GM08714 (cell line): ENCODE results near the gene DNAH2.

ENCODE experiments used
- H3K4me3 ChIP-seq: fragments of 200-500 bp; sonication (Bioruptor generic); 2 replicates; pipeline ENCODE4 v1.5.1; 2014; ENCODE audit warnings: mild to moderate bottlenecking, low read length, inconsistent platforms
- ZNF274 ChIP-seq: IDR thresholded peaks from 2 replicates; pipeline ENCODE4 v1.6.1; 2012; ENCODE audit warnings: mild to moderate bottlenecking, low read depth, low read length

The DNAH2 gene

DNA sequence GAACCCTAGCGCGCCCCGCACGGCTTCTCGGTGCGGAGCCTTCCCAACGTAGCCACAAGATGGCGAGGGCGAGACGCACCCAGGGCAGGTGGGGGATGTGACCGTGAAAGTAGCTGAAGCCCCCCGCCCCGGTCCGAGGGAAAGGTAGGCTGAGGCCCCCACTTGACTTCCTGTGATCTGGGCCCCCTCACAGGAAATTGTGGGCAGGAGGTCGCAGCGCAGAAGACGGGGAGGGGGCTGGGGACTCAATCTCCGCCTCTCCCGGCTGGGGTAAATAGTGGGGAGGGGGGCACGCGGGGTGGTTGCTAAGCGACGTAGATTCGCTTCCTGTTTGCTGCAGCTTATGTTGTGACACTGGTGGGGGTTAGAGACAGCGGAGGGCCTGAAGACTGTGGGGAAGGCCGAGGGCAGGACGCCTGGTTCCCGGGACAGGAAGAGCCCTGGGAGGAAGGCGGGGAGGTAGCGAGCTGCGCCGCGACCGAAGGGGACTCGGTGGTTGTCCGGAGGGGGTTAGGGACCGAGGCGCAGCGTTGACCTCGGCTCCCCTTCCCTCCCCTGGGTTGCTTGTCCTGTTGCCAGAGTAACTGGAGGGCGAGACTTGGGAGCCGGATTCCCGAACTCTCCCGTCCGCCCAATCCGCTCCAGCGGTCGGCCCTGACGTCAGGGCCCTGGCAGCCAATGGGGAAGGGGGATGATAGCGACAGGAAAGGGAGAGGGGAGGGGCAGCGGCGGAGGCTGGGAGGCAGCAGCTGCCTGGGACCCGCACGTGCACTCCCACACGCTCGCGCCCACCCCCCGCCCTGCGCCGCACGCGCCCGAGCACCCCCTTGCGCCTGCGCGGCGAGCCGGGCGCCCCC, 117.6 kb downstream of the DNAH2 start:
- no peak for TF ChIP-seq ZNF274
- H3K4me3 ChIP-seq, result peak overlapping the region; percentile 74; the same call in 1 of the 2 replicates

DNA sequence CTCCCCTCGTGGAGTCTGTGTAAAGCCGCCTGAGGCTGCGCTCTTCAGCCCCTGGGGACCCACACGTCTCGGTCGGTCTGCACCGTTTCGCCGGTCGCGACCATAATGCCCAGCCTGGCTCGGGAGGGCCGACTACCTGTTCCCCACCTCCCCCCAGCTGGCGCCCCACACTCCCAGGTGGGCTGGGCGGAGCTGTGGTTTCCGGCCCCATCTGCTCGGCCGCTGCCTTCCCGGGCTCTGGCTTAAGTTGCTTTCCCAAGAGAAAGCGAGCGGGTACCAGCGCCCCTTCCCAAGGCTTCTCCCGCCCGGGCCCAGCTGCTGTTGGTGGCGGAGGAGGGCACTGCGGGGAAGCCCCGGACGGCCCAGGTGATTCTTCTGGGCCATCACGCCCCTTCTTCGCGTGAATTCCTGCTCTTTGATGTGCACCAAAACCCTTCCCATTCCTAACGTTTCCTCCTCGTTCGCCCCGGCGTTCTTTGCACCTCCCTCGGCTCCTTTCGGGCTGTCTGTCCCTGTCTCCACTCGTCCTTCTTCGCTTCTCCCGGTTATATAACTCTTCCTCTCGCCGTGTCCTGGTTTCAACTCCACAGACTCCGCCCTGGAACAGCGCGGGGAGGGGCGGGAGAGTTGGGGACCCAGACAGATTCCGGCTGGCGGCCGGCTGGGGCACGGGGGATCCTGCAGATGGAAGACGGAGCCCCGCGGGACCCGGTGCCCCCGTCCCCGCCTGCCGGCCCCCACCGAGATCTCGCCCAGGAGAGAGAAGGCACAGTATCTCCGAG, 118.5 kb downstream of the DNAH2 start:
- peak overlapping the region; percentile 74 for H3K4me3 ChIP-seq
- TF ChIP-seq ZNF274, result no peak

DNA sequence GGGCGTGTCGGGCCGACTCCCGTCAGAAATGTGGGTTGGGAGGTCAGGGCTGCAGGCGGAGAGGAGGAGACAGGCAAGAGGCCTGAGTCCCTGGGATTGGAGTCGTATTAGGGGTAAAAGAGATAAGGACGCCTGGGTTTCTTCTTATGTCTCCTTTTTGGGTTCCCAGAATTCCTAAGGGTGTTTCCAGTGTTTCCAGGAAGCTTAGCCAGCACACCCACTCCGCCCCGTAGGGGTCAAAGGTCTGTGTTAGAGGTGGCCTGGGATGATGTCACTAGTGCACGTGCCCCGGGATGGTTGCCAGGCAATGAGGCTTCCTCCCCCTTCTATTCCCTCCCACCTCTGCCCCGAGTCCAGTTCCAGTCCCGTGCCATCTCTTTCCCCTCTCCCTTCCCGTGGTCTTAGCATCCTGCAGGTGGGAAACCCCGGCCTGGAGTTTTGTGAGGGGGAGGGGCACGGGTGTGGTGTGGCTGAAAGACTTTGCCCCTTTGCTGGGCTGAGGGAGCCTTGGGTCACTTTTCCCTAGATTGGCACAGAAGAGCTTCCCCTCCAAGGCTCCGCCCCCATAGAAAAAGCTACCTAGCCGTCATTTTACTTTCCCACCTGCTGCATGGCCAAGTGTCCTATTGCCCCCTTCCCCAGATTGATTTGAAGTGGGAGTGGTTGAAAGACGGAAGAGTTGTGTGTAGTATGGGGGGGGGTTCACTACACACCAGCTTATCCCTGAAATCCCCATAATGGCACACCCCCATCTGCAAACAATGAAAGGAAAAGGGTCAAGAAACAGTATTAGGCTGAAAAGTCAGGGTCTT, 119.3 kb downstream of the DNAH2 start:
- peak overlapping the region; percentile 74; the same call in 1 of the 2 replicates for H3K4me3 ChIP-seq
- no peak for TF ChIP-seq ZNF274

DNA sequence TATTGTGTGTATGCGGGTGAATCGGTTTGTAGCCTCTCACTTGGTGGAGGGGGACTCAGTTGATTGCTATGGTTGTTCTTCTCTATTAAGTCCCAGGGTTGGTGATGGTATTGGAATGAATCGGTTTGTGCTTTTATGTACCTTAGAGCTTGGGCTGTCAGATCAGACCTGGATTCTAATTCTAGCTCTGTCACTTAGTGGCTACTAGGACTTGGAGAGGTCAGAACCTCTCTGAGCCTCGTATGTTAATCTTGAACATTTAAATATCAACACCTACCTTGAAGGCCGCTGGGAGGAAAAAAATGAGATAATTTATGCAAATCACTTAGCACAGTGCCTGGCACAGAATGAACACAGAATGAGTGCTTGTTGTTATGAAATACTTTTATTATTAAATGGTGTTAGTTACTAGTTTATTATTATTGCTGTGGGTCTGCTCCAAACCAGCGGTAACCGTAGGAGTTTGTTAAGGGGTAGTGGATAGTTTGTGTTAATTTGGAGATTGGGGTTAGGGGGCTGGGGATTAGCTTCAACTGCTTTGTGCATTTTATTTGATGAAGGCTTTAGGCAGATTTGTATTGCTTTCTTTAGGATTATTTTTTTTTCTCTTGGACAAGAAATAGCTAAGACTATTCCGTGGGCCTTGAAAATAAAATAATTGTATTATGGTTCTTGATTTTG, 120.0 kb downstream of the DNAH2 start:
- H3K4me3 ChIP-seq, result peak overlapping the region; percentile 74
- no peak for TF ChIP-seq ZNF274

DNA sequence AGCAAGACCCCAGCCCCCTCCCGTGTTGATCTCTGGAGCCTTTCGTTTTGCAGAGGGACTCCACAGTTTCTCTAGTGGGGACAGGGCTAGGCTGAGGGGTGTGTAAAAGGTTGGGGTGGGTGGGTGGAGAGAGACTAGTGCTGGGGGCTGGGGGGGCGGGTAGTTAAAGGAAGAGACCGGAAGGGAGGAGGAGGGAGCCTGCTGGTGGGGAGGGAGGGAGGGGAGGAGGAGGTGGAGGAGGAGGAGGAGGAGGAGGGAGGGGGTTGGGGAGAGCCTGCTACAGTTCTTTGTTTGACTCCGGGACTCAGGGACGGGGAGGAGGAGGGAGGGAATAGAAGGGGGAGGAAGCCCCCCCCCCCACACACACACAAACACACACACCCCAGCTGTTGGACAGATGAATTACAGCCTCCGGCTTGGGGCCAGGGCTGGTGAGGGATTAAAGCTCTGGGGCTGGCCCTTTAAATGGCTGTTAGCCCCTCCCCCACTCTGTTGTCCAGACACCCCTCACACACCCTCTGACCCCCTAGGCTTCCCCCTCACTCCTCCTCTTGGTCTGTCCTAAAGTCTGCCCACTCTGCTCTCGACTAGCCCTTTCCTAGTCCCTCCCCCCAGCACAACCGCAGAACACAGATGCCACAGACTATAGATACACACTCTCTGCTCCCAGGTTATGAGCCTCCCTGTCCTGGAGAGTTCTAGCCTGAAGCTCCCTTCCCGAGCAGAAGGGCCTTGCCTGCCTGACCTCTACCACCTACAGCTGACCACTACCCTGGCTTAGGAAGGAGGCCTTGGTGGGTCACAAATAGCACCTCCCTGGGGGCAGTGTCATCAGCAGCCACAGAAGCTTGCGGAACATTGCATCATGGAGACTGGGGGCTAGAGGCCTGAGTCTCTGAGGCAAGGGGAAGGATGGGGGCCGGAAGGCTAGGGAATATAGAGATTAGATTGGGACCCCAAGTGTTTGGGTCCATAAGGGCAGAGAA, 120.8 kb downstream of the DNAH2 start:
- no peak for TF ChIP-seq ZNF274
- peak overlapping the region; percentile 34 for H3K4me3 ChIP-seq

DNA sequence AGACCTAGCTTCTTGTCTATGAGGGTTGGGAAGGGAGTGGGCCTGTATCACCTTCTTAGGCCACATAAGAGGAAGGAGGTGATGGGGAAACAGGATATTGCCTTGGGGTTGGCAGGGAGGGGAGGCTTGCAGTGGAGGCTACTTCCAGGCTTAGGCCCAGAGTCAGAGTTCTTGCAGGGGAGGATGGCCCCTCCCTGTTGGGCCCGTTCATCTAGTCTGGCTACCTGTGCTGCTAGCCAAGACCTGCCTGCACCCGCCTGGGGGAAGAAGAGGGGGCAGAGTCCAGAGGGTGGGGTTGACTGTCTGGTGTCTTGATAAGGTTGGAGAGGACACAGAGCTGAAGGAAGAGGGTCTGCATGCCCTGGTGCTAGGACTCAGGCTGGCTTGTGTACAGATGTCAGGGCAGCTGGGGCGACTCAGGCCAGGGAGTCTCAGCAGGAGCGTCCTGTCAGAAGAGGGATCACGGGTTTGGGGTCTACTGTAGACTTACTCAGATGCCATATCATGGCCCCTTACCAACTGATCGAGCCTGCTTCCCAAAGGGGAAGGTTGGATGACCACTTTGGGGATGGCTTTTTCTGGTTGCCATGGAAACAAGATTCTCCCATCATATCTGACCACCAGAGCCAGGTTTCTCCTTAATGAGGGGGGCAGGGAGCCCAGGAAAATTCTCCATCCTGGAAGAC, 121.8 kb downstream of the DNAH2 start:
- no peak overlapping the region for H3K4me3 ChIP-seq
- no peak for TF ChIP-seq ZNF274

DNA sequence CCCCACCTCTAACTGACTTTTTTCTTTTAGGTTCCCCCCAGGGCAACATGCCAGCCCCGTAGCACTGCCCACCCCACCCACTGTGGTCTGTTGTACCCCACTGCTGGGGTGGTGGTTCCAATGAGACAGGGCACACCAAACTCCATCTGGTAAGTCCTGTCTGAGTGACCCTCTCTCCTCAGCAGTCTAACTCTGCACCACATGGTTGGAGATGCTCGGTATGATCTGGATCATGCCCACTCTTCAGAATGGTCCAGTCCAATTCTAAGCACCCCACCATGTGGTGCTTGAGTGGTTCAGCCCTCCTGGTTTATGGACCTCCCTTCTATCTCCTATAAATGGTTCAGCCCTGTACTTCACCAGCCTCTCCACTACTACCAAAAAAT, 122.3 kb downstream of the DNAH2 start:
- no peak overlapping the region for H3K4me3 ChIP-seq
- no peak for TF ChIP-seq ZNF274

DNA sequence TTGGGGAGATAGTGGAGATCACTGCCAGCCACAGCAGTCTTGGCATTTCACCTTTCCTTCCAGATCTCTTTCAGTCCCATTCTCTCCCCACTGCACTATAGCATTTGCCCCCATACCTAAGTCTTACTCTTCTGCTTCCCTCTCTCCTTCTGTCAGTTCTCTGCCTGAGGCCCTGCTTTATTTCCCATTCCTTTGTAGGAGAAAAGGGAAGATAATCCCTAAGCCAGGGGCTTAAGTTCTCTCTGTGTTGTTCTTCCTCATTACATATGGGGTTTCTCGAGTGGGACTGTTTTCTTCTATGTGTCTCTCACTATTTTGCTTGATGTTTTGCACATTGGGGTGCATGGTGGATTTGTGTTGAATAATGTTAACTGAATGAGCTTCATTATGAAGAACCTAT, 122.9 kb downstream of the DNAH2 start:
- no peak for TF ChIP-seq ZNF274
- no peak overlapping the region for H3K4me3 ChIP-seq

DNA sequence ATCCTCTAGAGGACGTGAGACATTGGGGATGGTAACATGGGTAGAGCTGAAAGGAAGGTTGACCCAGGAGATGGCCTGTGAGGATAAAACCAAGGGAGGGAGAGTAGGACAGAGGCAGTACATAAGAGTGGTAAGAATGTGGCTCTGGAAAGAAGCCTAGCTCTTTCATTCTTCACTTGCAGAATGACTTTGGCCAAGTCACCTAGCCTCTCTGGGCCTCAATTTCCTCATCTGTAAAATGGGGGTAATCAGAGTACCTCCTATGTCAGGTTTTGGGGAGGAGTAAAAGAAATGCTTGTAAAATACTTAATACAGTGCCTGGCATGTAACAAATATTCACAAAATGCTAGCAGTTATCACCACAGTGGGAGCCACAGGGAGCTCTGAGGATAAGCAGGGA, 123.3 kb downstream of the DNAH2 start:
- TF ChIP-seq ZNF274, result no peak
- H3K4me3 ChIP-seq, result peak overlapping the region; percentile 70; the same call in 1 of the 2 replicates

DNA sequence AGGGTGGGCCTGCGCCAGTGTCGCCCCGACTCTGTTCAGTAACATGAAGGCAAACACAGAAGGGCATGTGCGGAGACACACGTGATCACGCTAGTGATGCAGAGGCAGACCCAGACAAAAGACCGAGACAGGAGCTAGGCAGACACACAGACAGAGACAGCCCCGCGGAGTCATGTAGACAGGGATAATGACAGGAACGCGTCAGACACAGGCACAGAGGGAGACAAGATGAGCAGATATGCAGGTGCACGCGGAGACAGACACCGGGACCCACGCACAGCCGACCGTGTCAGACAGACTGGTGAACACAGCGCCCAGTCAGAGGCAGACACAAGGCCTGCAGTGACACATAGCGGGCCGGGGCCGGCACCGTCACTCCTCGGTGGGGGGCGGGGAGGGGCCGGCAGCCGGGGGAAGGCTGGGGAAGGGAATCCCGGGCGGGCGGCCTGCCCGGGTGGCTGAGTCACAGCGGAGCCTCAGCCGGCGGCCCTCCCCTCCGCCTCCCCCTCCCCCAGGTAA, 123.9 kb downstream of the DNAH2 start:
- no peak for TF ChIP-seq ZNF274
- peak overlapping the region; percentile 70 for H3K4me3 ChIP-seq

DNA sequence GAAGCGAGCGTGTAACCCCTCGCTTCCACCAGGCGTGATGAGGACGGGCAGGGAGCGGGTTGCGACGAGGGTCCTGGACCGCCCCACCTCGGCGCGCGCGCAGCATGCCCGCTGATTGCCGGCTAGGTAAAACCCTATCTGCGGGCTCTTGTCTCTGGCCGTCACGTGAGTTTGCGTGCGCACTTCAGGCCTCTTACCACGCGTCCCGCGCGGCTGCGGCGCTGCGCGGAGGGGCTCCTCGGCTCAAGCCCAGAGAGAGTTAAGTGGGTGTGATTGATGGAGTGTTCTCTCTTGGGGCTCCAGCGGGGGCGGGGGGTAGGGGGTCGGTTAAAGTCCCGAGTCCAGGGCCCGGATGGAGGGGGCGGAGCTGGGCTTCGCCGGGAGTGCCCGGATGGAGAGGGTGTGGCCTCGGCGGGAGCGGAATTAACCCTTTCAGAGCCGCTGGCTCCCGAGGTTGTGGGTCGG, 124.4 kb downstream of the DNAH2 start:
- no peak for TF ChIP-seq ZNF274
- H3K4me3 ChIP-seq, result peak overlapping the region; percentile 70
